MCF 10A (cell line): ENCODE results near the gene UQCRC2. TPM values are rescaled to one million over a fixed set of nuclear protein-coding genes. Genes with fewer than 3 reads are reported as not detected.

Source experiments
- BruUV-seq: library from RNA; stranded (reverse); fragments of 400-500 nt; replicated peaks from 2 replicates; lab custom pipeline; 2021; lab: Mats Ljungman, UMichigan
- CTCF ChIA-PET: fragments of 300-600 bp; sonication (Branson Sonifier 250); formaldehyde crosslinking; extraction: SDS; loops from one replicate; lab custom pipeline; 2021; ENCODE audit warnings: antibody characterized with exemption, inconsistent platforms; lab: Yijun Ruan, JAX
- POLR2A ChIA-PET: fragments of 300-600, 350-650 bp; sonication (Branson Sonifier 250); formaldehyde crosslinking; extraction: SDS; loops from one replicate; lab custom pipeline; 2020; ENCODE audit warnings: antibody characterized with exemption, inconsistent platforms; lab: Yijun Ruan, JAX
- DNase-seq: peaks from one replicate; pipeline ENCODE4 v3.0.0-alpha.2; 2018; ENCODE audit not compliant: unreplicated experiment
- H3K27ac Mint-ChIP-seq: one replicate; pipeline ENCODE4 v1.8.0; 2022; ENCODE audit warnings: mild to moderate bottlenecking, low read depth, mixed read lengths; ENCODE audit not compliant: unreplicated experiment
- H3K27me3 Mint-ChIP-seq: one replicate; pipeline ENCODE4 v1.8.0; 2022; ENCODE audit warnings: mixed read lengths; ENCODE audit not compliant: insufficient read depth, unreplicated experiment
- H3K36me3 Mint-ChIP-seq: one replicate; pipeline ENCODE4 v1.8.0; 2022; ENCODE audit warnings: mild to moderate bottlenecking, moderate library complexity, mixed read lengths; ENCODE audit not compliant: insufficient read depth, unreplicated experiment
- H3K4me1 Mint-ChIP-seq: one replicate; pipeline ENCODE4 v1.8.0; 2022; ENCODE audit warnings: mixed read lengths; ENCODE audit not compliant: insufficient read depth, unreplicated experiment
- H3K4me3 Mint-ChIP-seq: one replicate; pipeline ENCODE4 v1.8.0; 2022; ENCODE audit warnings: mild to moderate bottlenecking, moderate library complexity, mixed read lengths; ENCODE audit not compliant: unreplicated experiment
- H3K9me3 Mint-ChIP-seq: one replicate; pipeline ENCODE4 v1.8.0; 2022; ENCODE audit warnings: mixed read lengths; ENCODE audit not compliant: unreplicated experiment
- CTCF ChIP-seq: fragments of 200-600 bp; IDR thresholded peaks from one replicate; pipeline ENCODE4 v1.8.0; 2022; ENCODE audit warnings: antibody characterized with exemption, mild to moderate bottlenecking; ENCODE audit not compliant: unreplicated experiment
- intact Hi-C: fragments of 100-400 bp; cut with micrococcal nuclease; formaldehyde crosslinking; loops from 2 replicates; pipeline ENCODE4 v1.14.1; 2022
- total RNA-seq: library from RNA; stranded (reverse); gene quantifications from 2 replicates; pipeline ENCODE4 v1.2.3, GENCODE V29; 2022

UQCRC2 gene
- total RNA-seq, 1 experiment from 2014 or later: 199 TPM

DNA sequence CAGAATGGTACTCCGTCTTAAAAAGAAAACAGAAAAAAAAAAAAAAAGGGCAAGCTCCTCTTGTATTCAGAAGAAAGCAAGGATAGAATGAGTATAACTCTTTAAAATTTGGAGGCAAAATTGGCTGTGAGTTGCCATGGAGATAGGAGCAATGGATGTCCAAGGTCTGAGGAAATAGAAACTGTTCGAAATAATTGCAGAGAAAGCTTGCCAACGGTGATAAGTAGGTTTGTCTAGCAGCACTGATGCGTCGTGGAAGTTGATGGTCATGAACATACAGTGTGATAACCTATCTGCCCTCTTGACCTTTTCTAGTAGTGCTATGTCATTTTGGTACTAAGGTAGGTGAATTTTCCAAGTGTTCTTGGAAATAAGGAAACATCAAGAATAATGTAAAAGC lies 57.7 kb downstream of the UQCRC2 start:
- Mint-ChIP-seq H3K4me1 (peaks cover 32% of the 10 kb centered on the region), H3K27ac (no peak overlapping the region), H3K4me3 (no peak overlapping the region), H3K27me3 (no peaks in the 10 kb centered on the region), H3K9me3 (no peaks in the 10 kb centered on the region), H3K36me3 (peaks cover 9% of the 10 kb centered on the region)
- BruUV-seq: no TSS peak
- TF ChIP-seq CTCF: no peak
- DNase-seq: no peak
- intact Hi-C loops: no loop called here
- CTCF ChIA-PET: interaction anchor here (0.5 to 17.1 kb wide), 6 partner anchors 11 to 178 kb away, joined by 3 to 502 read pairs (median 3); no protein-coding TSS in a partner anchor
- POLR2A ChIA-PET: interaction anchor here (0.7 to 5.1 kb wide), 4 partner anchors 16 to 179 kb away, joined by 3 to 50 read pairs (median 4); no protein-coding TSS in a partner anchor

DNA sequence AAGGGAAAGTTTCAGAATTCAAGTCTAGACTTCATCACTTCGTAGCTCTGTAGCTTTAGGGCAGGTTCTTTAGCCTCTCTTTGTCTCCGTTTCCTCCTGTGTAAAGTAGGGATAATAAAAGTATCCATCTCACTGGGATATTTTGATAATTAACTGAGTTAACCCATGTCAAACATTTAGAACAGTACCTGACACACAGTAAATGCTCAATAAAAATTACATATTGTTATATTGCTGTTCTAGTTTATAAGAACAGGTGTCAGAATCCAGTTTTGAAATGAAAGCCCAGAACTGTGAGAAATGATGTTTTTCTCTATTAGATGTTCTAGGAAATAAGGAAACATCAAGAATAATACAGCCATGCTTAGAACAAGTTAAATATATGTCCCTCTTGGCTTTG lies 59.1 kb downstream of the UQCRC2 start:
- no TSS peak for BruUV-seq
- H3K27me3 Mint-ChIP-seq: no peaks in the 10 kb centered on the region
- POLR2A ChIA-PET: interaction anchor here (1.6 to 2.0 kb wide), 3 partner anchors 15 to 66 kb away, joined by 5 to 10 read pairs (median 6); no protein-coding TSS in a partner anchor
- H3K36me3 Mint-ChIP-seq: peaks cover 9% of the 10 kb centered on the region
- DNase-seq: no peak
- no peak overlapping the region for H3K27ac Mint-ChIP-seq
- no peaks in the 10 kb centered on the region for H3K9me3 Mint-ChIP-seq
- CTCF ChIA-PET: interaction anchor here (0.7 to 2.4 kb wide), 4 partner anchors 10 to 164 kb away, joined by 3 to 15 read pairs (median 4); no protein-coding TSS in a partner anchor
- peaks cover 25% of the 10 kb centered on the region for H3K4me1 Mint-ChIP-seq
- no peak for TF ChIP-seq CTCF
- H3K4me3 Mint-ChIP-seq: no peak overlapping the region
- intact Hi-C loops: no loop called here

DNA sequence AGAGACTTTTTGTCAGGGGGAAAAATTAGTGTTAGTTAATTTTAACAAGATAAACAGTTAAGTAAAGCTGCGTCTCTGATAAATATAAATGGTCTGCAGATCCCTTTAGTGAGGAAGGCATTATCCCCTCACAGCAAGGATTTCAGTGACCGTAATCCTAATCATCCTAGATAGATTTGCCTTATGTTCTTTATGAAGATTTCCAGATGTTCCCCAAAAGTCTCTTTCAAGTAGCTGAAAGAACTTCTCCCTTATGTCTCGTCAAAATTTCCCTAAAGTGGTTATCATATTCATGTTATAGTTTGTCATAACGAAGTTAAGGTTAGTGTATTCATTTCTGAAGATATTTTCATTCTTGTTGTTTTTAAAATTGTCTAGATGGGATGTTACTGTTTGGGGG lies 60.3 kb downstream of the UQCRC2 start:
- POLR2A ChIA-PET: interaction anchor here (1.0 to 2.0 kb wide), 3 partner anchors 13 to 51 kb away, joined by 3 to 10 read pairs (median 4); no protein-coding TSS in a partner anchor
- no TSS peak for BruUV-seq
- Mint-ChIP-seq H3K4me1 (peaks cover 25% of the 10 kb centered on the region), H3K27ac (no peak overlapping the region), H3K27me3 (no peaks in the 10 kb centered on the region), H3K36me3 (peaks cover 9% of the 10 kb centered on the region), H3K4me3 (no peak overlapping the region), H3K9me3 (no peaks in the 10 kb centered on the region)
- no peak for TF ChIP-seq CTCF
- intact Hi-C loops: no loop called here
- no peak for DNase-seq
- CTCF ChIA-PET: interaction anchor here (0.6 to 2.4 kb wide), 2 partner anchors 64 to 86 kb away, joined by 3 to 15 read pairs; no protein-coding TSS in a partner anchor

DNA sequence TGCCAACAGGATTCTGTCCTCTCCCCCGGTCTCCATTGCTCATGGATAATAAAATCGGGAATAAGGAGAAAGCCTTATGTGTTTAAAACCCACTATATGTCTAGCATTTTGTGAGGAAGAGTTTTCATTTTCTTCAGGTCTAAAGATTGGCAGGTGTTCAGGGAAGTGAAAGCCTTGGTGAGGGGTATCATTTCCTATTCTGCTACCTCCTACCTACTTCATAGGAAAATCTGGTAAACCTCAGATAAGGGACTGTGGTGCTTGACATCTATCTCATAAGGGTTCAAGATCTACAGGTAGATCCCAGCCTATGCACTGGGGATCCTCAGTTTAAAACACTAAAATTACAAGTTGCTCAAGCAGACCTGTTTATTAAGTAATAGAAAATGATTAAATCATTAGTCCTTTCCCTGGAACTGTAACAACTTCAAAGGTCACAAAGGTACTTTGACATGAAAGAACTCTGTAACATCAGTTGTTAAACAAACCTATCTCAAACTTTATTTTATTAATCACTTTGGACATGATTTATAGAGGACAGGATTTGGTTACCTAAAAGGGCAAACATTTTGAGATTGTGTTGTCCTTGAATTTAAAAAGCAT lies 61.2 kb downstream of the UQCRC2 start:
- DNase-seq: no peak
- H3K36me3 Mint-ChIP-seq: peaks cover 9% of the 10 kb centered on the region
- no peak for TF ChIP-seq CTCF
- H3K4me3 Mint-ChIP-seq: no peak overlapping the region
- peaks cover 34% of the 10 kb centered on the region for H3K4me1 Mint-ChIP-seq
- no peak overlapping the region for H3K27ac Mint-ChIP-seq
- no peaks in the 10 kb centered on the region for H3K9me3 Mint-ChIP-seq
- CTCF ChIA-PET: interaction anchor here (0.6 to 1.6 kb wide), 3 partner anchors 9 to 63 kb away, joined by 3 to 7 read pairs (median 5); no protein-coding TSS in a partner anchor
- BruUV-seq: no TSS peak
- H3K27me3 Mint-ChIP-seq: no peaks in the 10 kb centered on the region
- intact Hi-C loops: no loop called here
- POLR2A ChIA-PET: interaction anchor here (0.6 to 1.4 kb wide), 2 partner anchors 12 to 48 kb away, joined by 3 read pairs; no protein-coding TSS in a partner anchor
